Measurements from ENCODE around the gene EGFR. TPM values are rescaled to one million over a fixed set of nuclear protein-coding genes. Genes with fewer than 3 reads are reported as not detected.

EGFR gene
- total RNA-seq, 5 donors from 2014 or later (not counting 1 experiment from before 2014, with no cell fraction given): 0.16 to 0.79 (median 0.35) TPM; not detected in 2

- ATAC-seq (replicated peaks in 1 of 4): no peak
- Histone ChIP-seq H3K36me3 (ENCODE audit: control insufficient read depth in 2 of 2, extremely low read depth in 1 of 2, insufficient read depth in 1 of 2, low read length in 1 of 2) (no peaks in the 10 kb centered on the region), H3K4me3 (ENCODE audit: control insufficient read depth in 1 of 2, extremely low read depth in 1 of 2, low read length in 1 of 2) (no peak overlapping the region), H3K27ac (ENCODE audit: low read length) (no peak overlapping the region), H3K9me3 (no peaks in the 10 kb centered on the region), H3K4me1 (ENCODE audit: control insufficient read depth in 1 of 2, extremely low read depth in 1 of 2, insufficient read depth in 2 of 2, low read length in 2 of 2) (peaks cover 0 to 7% of the 10 kb centered on the region in 2 experiments), H3K27me3 (replicated peaks in 1 of 2; ENCODE audit: control insufficient read depth in 2 of 2, extremely low read depth in 1 of 2, insufficient read depth in 2 of 2, low read length in 1 of 2) (peaks cover 0 to 48% of the 10 kb centered on the region in 2 experiments)
- DNase-seq: no peak
- H3K27me3 Mint-ChIP-seq: peaks cover 53 to 58% of the 10 kb centered on the region in 2 donors
- no peaks in the 10 kb centered on the region for H3K36me3 Mint-ChIP-seq
- H3K4me1 Mint-ChIP-seq: peaks cover 0 to 6% (median 2%) of the 10 kb centered on the region in 3 donors
- WGBS (ENCODE audit: insufficient coverage): 7% methylated on average over 75 of the region's 78 CpGs
- no peak overlapping the region for H3K27ac Mint-ChIP-seq
- peak overlapping the region in 1 of 3 donors; percentile 24 for H3K4me3 Mint-ChIP-seq
- ChIA-PET CTCF (no interaction called here), POLR2A (no interaction called here)
- peaks cover 0 to 2% (median 0%) of the 10 kb centered on the region in 3 donors for H3K9me3 Mint-ChIP-seq
Observed at GRCh38 chr7:55019691-55020465, 1.1 kb downstream of the EGFR start.

DNA sequence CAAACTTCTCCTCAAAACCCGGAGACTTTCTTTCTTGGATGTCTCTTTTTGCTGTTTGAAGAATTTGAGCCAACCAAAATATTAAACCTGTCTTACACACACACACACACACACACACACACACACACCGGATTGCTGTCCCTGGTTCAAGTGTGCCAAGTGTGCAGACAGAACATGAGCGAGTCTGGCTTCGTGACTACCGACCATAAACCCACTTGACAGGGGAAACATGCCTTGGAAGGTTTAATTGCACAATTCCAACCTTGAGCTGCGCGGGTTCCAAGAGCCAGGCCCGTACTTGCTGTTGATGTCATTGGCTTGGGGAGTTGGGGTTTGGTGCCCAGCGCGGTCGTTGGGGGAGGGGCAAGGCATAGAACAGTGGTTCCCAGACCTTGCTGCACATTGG, 1.7 kb downstream of the EGFR start:
- 43% methylated on average over 1 of the region's 11 CpGs for WGBS (ENCODE audit: insufficient coverage)
- ATAC-seq (replicated peaks in 1 of 4) (no peak), DNase-seq (no peak)
- Histone ChIP-seq H3K4me3 (ENCODE audit: control insufficient read depth in 1 of 2, extremely low read depth in 1 of 2, low read length in 1 of 2) (no peak overlapping the region), H3K27me3 (replicated peaks in 1 of 2; ENCODE audit: control insufficient read depth in 2 of 2, extremely low read depth in 1 of 2, insufficient read depth in 2 of 2, low read length in 1 of 2) (peaks cover 0 to 48% of the 10 kb centered on the region in 2 experiments), H3K27ac (ENCODE audit: low read length) (no peak overlapping the region), H3K36me3 (ENCODE audit: control insufficient read depth in 2 of 2, extremely low read depth in 1 of 2, insufficient read depth in 1 of 2, low read length in 1 of 2) (no peaks in the 10 kb centered on the region), H3K4me1 (ENCODE audit: control insufficient read depth in 1 of 2, extremely low read depth in 1 of 2, insufficient read depth in 2 of 2, low read length in 2 of 2) (peaks cover 0 to 7% of the 10 kb centered on the region in 2 experiments), H3K9me3 (no peaks in the 10 kb centered on the region)
- POLR2A ChIA-PET: no interaction called here
- H3K27me3 Mint-ChIP-seq: peaks cover 51 to 56% of the 10 kb centered on the region in 2 donors
- CTCF ChIA-PET: no interaction called here
- peak overlapping the region in 2 of 3 donors; percentile 24 to 54 for H3K4me3 Mint-ChIP-seq
- H3K9me3 Mint-ChIP-seq: peaks cover 0 to 5% (median 0%) of the 10 kb centered on the region in 3 donors
- peaks cover 0 to 6% (median 2%) of the 10 kb centered on the region in 3 donors for H3K4me1 Mint-ChIP-seq
- H3K36me3 Mint-ChIP-seq: no peaks in the 10 kb centered on the region
- no peak overlapping the region for H3K27ac Mint-ChIP-seq

- H3K9me3 ChIP-seq: no peaks in the 10 kb centered on the region
- no peaks in the 10 kb centered on the region for H3K36me3 ChIP-seq (ENCODE audit: control insufficient read depth in 2 of 2, extremely low read depth in 1 of 2, insufficient read depth in 1 of 2, low read length in 1 of 2)
- H3K4me1 ChIP-seq (ENCODE audit: control insufficient read depth in 1 of 2, extremely low read depth in 1 of 2, insufficient read depth in 2 of 2, low read length in 2 of 2): peaks cover 0 to 7% of the 10 kb centered on the region in 2 experiments
- ChIA-PET CTCF (no interaction called here), POLR2A (no interaction called here)
- 100% methylated on average over 2 of the region's 9 CpGs for WGBS (ENCODE audit: insufficient coverage)
- Mint-ChIP-seq H3K9me3 (peaks cover 0 to 5% (median 0%) of the 10 kb centered on the region in 3 donors), H3K4me3 (peak overlapping the region in 1 of 3 donors; percentile 54), H3K36me3 (no peaks in the 10 kb centered on the region), H3K27ac (no peak overlapping the region), H3K4me1 (peaks cover 0 to 6% (median 2%) of the 10 kb centered on the region in 3 donors), H3K27me3 (peaks cover 48 to 53% of the 10 kb centered on the region in 2 donors)
- no peak overlapping the region for H3K27ac ChIP-seq (ENCODE audit: low read length)
- no peak for ATAC-seq (replicated peaks in 1 of 4)
- H3K27me3 ChIP-seq (replicated peaks in 1 of 2; ENCODE audit: control insufficient read depth in 2 of 2, extremely low read depth in 1 of 2, insufficient read depth in 2 of 2, low read length in 1 of 2): peaks cover 0 to 48% of the 10 kb centered on the region in 2 experiments
- H3K4me3 ChIP-seq (ENCODE audit: control insufficient read depth in 1 of 2, extremely low read depth in 1 of 2, low read length in 1 of 2): no peak overlapping the region
- no peak for DNase-seq
Observed at GRCh38 chr7:55021053-55021452, 2.2 kb downstream of the EGFR start.

DNA sequence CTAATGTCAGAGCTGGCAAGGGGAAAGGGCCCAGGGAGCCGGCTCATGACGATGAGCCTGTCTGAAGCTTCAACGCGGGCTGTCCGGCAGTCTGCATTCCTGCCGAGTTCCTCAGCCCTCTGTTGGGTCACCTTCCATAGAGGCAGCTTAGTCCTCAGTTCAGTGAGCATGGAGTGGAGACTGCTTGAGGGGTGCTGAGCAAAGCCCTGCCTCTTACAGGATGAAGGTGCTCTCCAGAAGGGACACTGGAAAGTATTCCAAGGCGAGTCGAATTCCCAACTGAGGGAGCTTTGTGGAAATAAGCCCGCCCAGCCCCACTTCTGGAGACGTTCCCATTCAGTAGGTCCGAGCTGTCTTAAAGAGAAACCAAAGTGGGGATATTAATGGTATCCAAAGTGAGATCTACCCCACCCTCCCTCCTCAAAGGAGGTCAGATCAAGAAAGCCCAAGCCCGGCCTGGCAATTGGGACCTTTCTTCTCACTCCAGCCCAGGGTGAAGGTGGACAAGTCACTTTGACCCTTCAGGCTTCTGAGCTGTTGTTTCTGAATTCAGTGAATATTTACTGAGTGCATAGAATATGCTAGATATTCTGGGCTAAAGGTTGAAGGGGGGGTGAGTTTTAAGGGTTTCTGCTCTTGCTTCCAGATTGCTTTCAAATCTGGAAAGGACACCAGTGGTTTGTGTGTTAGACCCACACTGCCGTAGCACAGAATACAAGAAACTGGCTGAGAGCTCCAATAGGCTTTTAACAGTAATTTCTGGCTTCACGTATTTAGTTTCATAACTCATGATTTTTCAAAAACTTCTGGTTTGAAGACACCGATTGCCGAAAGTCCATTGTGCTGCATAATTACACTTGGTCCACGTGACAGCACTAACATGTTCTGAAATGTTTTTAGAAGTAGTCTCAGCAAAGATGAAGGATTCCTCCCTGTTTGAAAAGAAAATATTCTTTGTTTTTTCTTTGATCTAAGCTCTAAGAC, 3.5 kb downstream of the EGFR start:
- Histone ChIP-seq H3K27ac (ENCODE audit: low read length) (no peak overlapping the region), H3K4me1 (ENCODE audit: control insufficient read depth in 1 of 2, extremely low read depth in 1 of 2, insufficient read depth in 2 of 2, low read length in 2 of 2) (peaks cover 0 to 7% of the 10 kb centered on the region in 2 experiments), H3K9me3 (no peaks in the 10 kb centered on the region), H3K27me3 (replicated peaks in 1 of 2; ENCODE audit: control insufficient read depth in 2 of 2, extremely low read depth in 1 of 2, insufficient read depth in 2 of 2, low read length in 1 of 2) (peaks cover 0 to 45% of the 10 kb centered on the region in 2 experiments), H3K4me3 (ENCODE audit: control insufficient read depth in 1 of 2, extremely low read depth in 1 of 2, low read length in 1 of 2) (no peak overlapping the region), H3K36me3 (ENCODE audit: control insufficient read depth in 2 of 2, extremely low read depth in 1 of 2, insufficient read depth in 1 of 2, low read length in 1 of 2) (no peaks in the 10 kb centered on the region)
- H3K36me3 Mint-ChIP-seq: no peaks in the 10 kb centered on the region
- ATAC-seq (replicated peaks in 1 of 4) (no peak), DNase-seq (no peak)
- WGBS (ENCODE audit: insufficient coverage): 88% methylated on average over 8 of the region's 17 CpGs
- POLR2A ChIA-PET: no interaction called here
- H3K27ac Mint-ChIP-seq: no peak overlapping the region
- CTCF ChIA-PET: no interaction called here
- H3K4me1 Mint-ChIP-seq: peaks cover 0 to 6% (median 2%) of the 10 kb centered on the region in 3 donors
- H3K9me3 Mint-ChIP-seq: peaks cover 0 to 5% (median 0%) of the 10 kb centered on the region in 3 donors
- H3K4me3 Mint-ChIP-seq: no peak overlapping the region
- H3K27me3 Mint-ChIP-seq: peaks cover 45 to 46% of the 10 kb centered on the region in 2 donors

GRCh38 chr7:55023841-55024505, 5.2 kb downstream of the EGFR start:
- ATAC-seq (replicated peaks in 1 of 4) (no peak), DNase-seq (no peak)
- Histone ChIP-seq H3K27me3 (replicated peaks in 1 of 2; ENCODE audit: control insufficient read depth in 2 of 2, extremely low read depth in 1 of 2, insufficient read depth in 2 of 2, low read length in 1 of 2) (peaks cover 0 to 30% of the 10 kb centered on the region in 2 experiments), H3K4me1 (ENCODE audit: control insufficient read depth in 1 of 2, extremely low read depth in 1 of 2, insufficient read depth in 2 of 2, low read length in 2 of 2) (peaks cover 0 to 3% of the 10 kb centered on the region in 2 experiments), H3K4me3 (ENCODE audit: control insufficient read depth in 1 of 2, extremely low read depth in 1 of 2, low read length in 1 of 2) (no peak overlapping the region), H3K9me3 (no peaks in the 10 kb centered on the region), H3K36me3 (ENCODE audit: control insufficient read depth in 2 of 2, extremely low read depth in 1 of 2, insufficient read depth in 1 of 2, low read length in 1 of 2) (no peaks in the 10 kb centered on the region), H3K27ac (ENCODE audit: low read length) (no peak overlapping the region)
- Mint-ChIP-seq H3K27ac (no peak overlapping the region), H3K36me3 (no peaks in the 10 kb centered on the region), H3K4me3 (no peak overlapping the region), H3K27me3 (peaks cover 34 to 36% of the 10 kb centered on the region in 2 donors), H3K4me1 (peaks cover 0 to 2% (median 1%) of the 10 kb centered on the region in 3 donors), H3K9me3 (peaks cover 0 to 5% (median 0%) of the 10 kb centered on the region in 3 donors)
- CTCF ChIA-PET: no interaction called here
- WGBS (ENCODE audit: insufficient coverage): 62% methylated on average over 3 of the region's 4 CpGs
- POLR2A ChIA-PET: no interaction called here

DNA sequence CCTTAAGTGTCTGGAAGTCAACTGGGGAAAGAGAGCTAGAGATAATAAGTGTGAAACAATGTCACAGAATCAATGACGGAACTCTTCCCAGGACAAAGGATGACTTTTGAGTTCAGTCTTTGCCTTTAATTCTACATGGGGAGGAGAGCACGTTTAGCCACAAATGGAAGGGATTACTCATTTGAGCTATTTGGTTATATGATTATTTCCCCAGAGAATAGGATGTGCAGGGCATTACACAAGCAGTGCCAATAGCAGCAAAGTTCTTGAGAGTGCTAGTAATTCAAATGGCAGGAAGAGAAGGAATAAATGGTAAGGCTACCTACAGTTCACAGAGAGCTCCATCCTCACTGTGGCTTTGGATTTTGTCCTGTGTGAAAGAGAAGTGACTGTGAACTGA, 6.0 kb downstream of the EGFR start:
- Histone ChIP-seq H3K9me3 (no peaks in the 10 kb centered on the region), H3K4me3 (ENCODE audit: control insufficient read depth in 1 of 2, extremely low read depth in 1 of 2, low read length in 1 of 2) (no peak overlapping the region), H3K4me1 (ENCODE audit: control insufficient read depth in 1 of 2, extremely low read depth in 1 of 2, insufficient read depth in 2 of 2, low read length in 2 of 2) (peaks cover 0 to 2% of the 10 kb centered on the region in 2 experiments), H3K36me3 (ENCODE audit: control insufficient read depth in 2 of 2, extremely low read depth in 1 of 2, insufficient read depth in 1 of 2, low read length in 1 of 2) (no peaks in the 10 kb centered on the region), H3K27ac (ENCODE audit: low read length) (no peak overlapping the region), H3K27me3 (replicated peaks in 1 of 2; ENCODE audit: control insufficient read depth in 2 of 2, extremely low read depth in 1 of 2, insufficient read depth in 2 of 2, low read length in 1 of 2) (peaks cover 0 to 25% of the 10 kb centered on the region in 2 experiments)
- DNase-seq: no peak
- Mint-ChIP-seq H3K4me3 (no peak overlapping the region), H3K36me3 (no peaks in the 10 kb centered on the region), H3K9me3 (peaks cover 0 to 5% (median 0%) of the 10 kb centered on the region in 3 donors), H3K27ac (no peak overlapping the region), H3K27me3 (peaks cover 34 to 36% of the 10 kb centered on the region in 2 donors), H3K4me1 (peaks cover 0 to 2% (median 1%) of the 10 kb centered on the region in 3 donors)
- CTCF ChIA-PET: no interaction called here
- WGBS (ENCODE audit: insufficient coverage): 82% methylated on average over 2 of the region's 2 CpGs
- no peak for ATAC-seq (replicated peaks in 1 of 4)
- POLR2A ChIA-PET: no interaction called here

All from T-cell (primary cell).